Measurements from ENCODE around the gene AMZ1.

Gene AMZ1, protein sequence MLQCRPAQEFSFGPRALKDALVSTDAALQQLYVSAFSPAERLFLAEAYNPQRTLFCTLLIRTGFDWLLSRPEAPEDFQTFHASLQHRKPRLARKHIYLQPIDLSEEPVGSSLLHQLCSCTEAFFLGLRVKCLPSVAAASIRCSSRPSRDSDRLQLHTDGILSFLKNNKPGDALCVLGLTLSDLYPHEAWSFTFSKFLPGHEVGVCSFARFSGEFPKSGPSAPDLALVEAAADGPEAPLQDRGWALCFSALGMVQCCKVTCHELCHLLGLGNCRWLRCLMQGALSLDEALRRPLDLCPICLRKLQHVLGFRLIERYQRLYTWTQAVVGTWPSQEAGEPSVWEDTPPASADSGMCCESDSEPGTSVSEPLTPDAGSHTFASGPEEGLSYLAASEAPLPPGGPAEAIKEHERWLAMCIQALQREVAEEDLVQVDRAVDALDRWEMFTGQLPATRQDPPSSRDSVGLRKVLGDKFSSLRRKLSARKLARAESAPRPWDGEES

DNA sequence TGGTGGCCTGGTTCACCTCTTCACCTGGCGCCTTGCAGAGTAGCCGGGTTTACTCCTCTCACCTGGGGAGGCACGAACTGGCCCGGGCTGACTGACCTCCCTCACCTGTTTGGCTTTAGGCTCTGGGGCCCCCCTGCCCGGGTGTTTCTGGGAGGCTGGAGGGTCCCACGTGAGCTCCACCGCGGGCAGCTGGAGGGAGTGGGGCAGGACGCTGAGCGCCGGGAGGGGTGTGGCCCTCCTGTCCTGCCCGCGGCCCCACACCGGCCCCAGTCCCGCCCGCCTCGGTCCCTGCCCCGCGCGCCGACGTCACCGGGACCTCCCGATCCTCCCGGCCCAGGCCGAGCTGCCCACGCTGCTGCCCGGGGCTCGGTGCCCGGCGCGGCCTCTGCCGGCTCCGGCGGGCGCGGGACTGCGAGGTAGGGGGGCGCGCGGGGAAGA, at the start of gene AMZ1:
AMZ1 (plus strand) TSS at position 322 of the 438 bp plus-strand sequence. CDS start 12,250 bp downstream, outside the sequence.
- no peak for DNase-seq

DNA sequence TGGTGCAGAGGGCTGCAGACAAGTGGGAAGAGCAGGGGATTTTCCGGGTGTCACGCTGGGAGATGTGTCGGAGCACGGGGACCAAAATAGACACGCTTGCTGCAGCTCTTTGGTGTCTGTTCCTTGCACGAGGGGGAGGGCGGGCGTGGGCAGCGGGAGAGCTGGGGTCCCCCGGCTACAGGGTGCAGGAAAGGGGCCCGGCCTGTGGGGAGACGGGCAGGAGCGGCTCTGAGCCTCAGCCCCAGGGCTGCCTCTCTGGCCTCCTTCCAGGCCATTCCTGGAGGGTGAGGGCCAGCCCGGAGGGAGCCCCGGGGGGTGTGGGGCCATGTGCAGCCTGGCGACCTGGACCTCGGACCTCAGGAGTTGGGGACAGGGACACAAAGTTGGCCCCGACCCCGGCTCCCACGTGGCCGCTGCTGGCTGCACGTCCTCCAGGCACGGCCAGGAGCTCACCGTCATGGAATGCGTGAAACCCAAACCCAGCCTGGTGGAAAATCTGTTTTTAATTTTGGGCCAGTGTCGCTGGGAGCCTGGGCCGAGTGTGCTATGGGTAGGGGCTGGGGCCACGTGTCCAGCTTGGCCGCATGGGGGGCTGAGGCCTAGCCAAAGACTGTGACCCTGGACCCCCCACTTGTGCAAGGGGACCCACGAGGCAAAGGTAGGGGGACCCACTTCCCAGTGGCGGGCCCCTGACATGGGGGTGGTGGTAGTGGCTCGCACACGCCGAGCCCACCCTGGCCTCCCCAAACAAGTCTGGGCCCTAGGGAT, 49.6 kb upstream of the AMZ1 start:
- DNase-seq, result no peak

DNA sequence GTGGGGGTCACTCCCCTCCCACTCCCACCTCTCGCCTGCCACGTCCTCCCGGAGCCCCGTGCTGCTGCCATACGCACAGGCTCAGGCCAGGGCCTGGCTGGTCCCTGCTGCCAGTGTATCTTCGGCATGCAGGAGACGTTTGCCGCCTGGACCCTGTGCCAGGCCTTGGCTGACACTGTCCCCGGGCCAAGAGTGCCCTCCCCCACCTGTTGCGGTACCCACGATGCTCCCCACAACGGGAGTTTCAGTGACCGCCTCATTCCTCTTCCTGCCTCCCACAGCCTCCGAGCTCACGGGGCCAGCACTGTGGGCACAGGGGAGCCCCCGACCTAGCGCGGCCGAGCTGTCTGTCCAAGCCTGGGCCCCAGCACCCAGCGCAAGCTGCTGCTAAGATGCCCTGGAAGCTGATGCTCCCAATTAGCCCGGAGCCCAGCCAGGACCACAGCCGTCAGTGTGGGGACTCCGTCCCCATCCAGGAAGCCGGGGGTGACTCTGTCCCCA, 48.8 kb upstream of the AMZ1 start:
- DNase-seq, result no peak

DNA sequence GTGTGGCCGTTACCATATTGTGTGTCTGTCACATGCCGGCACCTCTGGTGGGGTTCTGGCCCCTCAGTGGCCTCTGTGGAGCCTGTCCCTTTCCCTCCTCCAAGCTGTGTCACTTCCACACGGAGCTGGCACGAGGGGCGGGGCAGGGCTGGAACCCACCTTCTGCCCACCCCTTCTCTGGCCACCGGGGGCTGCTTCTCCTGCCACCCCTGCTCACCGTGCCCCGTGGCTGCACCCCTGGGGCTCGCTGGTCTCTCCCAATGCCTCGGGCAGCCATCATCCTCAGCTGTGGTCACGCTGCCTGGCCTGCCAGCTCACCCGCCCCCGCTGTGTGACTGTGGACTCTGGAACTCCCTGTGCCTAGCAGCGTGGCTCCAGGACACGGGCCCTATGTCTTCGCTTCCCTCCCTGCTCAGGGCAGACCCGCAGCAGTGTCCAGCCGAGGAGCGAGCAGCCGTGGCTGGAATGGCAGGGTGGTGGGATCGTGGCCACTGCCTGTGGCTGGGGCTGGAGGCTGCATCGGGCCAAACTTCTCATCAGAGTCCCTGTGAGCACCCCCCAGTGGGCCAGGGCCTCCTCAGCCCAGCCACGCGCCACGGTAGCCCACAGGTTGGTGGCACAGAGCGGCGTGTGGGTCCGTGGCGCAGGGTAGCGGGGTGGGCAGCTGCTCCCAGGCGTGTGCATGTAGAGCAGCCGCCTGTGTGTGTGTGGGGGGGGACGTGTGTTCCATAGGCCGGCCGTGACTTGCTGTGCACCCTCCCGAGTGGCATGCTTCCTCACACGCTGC, 48.1 kb upstream of the AMZ1 start:
- DNase-seq, result no peak

DNA sequence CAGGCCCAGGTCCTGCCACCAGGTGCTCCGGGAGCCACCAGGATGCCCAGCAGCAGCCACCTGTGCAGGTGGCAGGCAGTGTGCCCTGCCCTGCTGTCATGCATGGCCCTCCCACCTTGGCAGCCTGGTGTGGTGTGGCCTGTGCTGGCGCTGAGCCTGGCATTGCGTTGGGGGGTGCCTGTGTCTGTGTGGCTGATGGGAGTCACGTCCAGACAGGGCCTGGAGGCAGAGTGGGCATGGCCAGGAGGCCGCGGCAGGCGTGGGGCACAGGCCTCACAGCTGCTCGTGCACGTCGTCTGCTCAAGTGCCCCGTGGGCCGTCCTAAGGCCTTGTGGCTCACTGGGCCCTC, 47.5 kb upstream of the AMZ1 start:
- DNase-seq, result no peak

DNA sequence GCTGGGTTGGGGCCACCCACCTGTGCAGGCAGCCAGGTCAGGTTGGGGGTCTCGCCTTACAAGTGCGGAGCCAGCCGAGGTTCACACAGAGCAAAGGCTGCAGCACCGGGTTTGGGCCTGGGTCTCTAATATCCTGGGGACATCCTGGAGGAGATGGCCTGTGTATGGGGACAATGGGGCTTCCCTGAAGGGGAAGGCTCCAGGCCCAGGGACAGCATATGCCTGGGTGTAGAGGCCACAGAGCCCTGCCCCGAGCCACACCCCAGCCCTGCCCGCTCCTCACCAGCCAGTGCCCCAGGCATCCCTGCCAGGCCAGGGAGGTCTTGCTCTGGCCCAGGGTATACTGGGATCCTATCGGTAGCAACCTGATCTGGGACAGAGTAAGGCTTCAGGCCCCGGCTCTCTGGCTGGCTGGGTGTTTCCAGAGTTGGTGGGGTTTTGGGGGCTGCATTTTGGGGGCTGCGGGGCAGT, 47.1 kb upstream of the AMZ1 start:
- DNase-seq, result no peak

DNA sequence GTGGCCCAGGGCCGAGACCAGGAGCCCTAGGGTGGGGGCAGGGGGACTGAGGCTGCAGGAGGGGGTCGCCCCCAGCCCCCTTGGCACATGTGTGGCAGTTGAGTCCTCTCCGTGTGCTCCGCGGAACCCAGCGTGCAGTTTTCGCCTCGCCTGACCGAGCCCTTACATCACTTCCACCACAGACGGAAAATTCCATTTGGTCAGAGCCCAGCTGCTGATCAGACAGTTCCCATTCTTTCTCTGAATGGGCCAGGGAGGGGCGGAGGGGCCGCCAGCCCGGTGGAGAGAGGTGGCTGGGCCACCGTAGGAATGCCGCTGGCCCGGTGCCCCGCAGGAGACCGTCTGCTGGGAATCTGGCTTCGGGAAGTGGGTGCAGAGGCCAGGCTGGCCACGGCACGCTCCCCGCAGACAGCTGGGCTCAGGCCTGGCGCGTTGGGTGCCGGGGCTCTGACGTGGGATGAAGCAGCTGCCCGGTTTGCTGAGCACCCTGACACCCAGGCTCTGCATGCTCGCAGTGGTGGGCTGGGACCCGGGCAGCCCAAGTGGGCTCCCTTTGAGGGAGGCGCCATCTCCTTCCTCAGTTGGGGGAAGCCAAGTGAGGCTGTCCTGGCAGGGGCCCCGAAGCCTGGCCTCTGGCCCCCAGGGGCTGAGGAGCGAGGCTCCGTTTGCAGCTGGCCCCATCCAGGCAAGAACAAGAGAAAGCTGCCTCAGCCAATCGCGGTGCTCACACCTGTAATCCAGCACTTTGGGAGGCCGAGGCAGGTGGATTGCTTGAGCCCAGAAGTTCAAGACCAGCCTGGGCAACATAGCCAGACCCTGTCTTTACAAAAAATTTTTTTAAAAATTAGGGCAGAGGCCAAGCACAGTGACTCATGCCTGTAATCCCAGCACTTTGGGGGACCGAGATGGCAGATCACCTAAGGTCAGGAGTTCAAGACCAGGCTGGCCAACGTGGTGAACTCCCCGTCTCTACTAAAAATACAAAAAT, 46.3 kb upstream of the AMZ1 start:
- no peak for DNase-seq

DNA sequence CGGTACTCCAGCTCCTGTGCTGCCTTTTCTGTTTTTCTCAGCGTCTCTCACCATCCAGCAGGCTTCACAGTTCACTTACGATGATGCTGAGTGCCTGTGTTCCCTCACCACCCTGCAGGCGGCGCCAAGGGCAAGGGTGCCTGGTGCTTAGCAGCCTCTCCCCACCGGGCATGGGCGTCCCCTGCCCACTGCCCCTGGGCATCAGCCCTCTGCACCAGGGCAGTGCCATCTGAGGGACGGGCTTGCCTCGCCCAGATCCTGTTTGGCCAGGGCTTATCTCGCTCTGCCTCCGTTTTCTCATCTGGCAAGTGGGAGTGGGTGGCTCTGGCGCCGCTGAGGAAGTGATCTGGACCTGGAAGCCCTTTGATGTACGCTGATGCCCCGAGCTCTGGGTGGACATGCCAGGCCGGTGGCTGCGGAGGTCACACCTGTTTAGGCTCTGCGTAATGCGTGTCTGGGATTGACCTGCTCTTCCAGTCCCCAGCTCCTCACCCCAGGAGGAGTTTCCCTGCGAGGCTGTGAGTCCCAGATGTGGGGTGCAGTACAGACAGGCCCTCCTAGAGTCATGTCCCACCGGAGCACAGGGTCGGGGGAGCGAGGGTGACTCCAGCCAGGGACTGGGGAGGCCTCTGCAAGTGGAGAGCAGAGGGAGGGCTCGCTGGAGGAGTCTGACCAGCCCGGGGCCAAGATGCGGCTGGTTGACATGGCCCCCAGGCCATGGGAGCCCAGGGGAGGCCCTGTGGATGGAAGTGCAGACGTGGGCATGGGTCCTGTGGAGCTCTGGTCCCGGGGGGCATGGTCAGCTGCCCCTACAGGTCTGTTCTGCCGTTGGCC, 44.4 kb upstream of the AMZ1 start:
- DNase-seq, result no peak

DNA sequence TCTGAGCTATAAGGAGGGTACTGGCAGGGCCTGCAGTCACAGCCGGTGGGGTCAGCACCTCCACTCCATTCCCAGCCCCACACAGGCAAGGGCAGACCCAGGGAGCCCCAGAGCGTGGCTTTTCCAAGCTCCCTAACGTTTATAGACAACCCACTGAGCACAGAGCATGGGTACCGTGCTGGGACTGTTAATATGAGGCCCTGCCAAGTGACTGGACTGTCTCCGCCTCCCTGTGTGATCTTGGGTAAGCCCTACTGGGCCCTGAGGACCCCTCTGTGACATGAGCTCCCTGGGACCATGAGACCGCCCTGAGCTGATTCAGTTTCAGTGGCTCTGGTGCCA, 43.8 kb upstream of the AMZ1 start:
- DNase-seq, result no peak

DNA sequence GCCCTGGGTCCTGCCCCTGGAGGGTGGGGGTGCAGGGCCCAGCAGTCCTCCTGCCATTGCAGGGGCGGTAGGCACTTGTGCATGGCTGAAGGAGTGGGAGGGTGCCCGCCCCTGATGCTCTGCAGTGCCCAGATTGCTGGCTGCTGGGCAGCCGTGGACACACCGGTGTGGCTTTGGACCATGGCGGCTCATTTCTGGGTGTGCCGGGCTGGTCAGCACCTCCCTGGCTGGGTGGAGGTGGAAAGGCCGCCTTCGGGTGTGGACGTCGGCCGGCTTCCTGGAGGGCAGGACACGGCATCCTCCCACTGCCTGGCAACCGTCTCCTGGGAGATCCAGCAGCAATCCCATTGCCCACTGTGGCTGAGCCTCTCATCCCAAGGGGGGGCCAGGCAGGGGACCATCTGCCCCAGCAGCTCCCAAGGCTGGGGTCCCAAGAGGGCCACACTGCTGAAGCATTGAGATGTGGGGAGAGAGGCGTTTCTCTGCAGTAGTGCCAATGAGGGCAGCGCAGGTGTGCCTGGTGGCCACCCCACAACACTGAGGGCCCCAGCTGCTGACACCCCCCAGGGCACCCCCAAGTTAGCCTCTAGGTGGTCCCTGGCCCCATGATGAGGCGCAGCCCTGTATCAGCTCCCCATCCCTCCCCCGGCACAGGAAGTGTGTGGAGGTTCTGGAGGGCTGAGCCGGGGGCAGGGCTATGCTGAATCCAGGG, 43.3 kb upstream of the AMZ1 start:
- DNase-seq, result no peak

DNA sequence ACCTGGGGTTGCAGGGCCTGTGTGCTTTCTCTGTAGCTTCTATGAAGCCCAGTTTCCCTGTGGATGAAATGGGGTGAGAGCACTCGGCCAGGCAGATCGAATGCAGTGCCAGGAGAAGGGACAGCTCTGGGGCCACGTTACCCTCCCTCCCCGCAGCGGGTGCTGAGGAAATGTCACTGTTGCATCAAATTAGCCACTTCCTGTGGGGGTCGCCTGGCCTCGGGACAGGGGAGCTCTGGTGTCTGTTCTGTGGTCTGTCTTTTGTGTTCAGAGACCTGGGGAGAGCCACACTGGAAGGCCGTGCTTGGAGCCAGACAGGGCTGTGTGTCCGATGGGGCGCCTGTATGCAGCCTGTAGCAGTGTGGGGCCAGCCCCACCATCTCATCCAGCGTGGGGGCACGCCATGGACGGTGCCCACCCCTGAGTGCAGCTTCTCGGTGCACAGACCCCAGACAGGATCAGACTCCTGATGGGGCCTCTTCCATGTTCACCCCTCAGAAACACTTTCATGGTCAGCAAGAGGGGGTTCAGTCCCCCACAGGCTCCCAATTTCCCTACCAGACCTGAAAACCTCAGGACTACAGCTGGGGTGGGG, 42.6 kb upstream of the AMZ1 start:
- DNase-seq, result peak in 1 of 4 experiments; percentile 21

DNA sequence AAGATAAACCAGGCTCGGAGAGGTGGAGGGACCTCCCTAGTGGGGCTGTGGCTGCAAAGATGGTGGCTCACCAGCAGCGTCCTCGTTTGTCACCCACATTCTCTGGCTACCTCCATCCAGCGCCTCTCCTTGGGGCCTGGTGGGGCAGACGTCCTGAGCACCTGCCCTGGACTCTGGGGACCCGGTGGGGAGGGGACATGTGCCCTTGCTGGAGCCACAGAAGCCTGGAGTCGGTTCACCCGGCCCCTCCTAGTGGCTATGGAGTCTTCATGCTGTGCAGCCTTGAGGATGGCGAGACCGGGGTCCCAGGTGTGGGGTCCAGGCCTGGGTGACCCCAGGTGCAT, 41.7 kb upstream of the AMZ1 start:
- DNase-seq, result no peak

DNA sequence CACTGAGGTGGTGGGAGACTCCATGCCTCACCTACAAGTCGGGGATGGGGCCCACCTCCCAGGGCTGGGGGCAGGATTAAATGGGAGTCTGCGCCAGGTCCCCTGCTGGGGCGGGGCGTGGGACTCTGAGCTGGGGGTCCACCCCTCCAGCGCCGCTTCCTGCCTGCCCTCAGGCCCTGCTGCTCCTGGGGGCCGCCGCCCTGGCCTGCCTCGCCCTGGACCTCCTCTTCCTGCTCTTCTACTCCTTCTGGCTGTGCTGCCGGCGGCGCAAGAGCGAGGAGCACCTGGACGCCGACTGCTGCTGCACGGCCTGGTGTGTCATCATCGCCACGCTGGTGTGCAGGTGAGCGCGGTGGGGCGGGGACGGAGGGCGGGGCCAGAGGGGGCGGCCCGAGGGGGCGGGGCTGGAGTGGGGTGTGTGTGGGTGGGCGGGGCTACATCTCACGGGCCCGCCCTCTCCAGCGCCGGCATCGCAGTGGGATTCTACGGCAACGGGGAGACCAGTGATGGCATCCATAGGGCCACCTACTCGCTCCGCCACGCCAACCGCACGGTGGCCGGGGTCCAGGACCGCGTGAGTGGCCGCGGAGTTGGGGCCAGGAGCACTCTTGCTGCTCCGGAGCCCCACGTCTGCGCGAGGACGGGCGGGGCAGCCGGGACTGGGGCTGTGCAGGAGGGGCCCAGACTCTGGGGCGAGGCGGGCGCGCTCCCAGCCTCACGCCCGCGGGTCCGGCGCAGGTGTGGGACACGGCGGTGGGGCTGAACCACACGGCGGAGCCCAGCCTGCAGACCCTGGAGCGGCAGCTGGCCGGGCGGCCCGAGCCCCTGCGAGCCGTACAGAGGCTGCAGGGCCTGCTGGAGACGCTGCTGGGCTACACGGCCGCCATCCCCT, 41.1 kb upstream of the AMZ1 start:
- DNase-seq, result no peak

DNA sequence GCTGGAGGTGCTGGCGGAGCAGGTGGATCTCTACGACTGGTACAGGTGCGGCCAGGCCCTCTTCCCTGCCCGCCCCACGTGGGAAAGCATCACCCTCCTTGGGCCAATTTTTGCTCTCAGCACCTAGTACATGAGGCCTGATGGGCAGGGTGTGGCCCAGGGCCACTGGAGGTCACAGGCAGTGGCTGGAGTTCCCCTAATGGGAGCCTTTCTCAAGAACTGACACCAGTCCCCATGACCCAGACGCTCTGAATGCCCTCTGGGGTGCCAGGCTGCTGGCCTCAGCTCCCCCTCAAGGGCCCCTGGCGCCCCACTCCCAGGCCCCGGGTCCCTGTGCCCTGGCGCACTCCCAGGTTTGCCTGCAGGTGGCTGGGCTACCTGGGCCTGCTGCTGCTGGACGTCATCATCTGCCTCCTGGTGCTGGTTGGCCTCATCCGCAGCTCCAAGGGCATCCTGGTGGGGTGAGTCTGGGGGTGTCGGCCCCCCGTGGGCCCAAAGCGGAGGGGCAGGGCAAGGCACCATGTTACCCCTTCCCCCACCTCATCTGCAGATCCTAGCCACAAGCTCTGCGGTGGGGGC, 40.3 kb upstream of the AMZ1 start:
- no peak for DNase-seq

DNA sequence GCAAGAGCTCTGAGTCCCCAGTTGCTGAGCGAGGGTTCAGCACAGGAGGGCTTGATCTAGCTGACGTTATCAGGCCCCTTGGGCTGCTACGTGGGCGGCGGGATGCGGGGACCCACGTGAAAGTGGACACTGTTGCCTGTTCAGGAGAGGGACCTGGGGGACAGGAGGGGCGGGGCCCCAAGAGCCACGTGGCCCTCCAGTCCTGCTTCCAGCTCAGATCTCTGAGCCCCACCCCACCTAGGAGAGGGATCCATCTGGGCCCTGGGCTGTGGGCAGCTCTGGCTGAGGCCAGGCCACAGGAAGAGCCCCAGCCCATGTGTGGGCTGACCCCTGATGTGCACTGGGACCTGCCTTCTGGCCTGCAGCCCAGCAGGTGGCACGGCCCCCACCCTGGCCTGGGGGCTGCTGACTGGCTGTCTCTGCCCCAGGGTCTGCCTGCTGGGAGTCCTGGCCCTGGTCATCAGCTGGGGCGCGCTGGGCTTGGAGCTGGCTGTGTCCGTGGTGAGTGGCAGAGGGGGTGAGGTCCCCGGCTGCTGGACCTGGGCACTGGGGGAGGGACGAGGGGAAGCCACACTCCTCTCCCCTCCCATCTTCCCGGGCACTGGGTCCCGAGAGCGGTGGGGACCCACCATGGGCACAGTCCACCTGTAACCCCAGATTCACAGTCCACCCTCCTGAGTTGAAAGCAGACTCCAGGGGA, 38.7 kb upstream of the AMZ1 start:
- DNase-seq, result no peak

DNA sequence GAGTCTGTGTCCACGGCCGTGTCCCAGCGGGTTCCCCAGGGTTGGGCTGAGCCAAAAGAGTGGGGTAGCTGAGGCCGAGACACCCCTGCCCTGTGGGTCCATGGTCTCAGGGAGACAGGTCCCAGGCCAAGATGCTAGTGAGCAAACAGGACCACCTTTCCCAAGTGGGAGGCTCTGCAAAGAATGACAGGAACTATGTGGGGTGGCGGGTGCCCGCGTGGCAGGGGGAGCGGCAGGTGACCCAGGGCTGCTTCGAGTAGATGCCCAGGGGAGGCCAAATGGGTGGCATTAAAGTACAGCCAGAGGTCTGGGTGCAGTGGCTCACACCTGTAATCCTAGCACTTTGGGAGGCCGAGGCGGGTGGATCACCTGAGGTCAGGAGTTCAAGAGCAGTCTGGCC, 38.0 kb upstream of the AMZ1 start:
- DNase-seq, result no peak

DNA sequence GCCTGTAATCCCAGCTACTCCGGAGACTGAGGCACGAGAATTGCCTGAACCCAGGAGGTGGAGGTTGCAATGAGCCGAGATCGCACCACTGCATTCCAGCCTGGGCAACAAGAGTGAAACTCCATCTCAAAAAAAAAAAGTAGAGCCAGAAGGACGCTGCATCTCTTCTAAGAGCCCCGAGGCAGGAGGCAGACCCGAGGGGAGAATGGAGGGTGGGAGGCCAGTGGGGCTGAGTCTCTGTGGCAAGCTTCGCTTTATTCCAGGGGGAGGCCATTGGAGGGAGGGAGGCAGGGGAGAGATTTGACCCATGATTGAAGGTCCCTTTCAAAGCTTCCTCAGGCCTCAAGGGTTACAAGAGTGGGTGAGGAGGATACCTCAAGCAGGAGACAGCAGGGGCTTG, 37.6 kb upstream of the AMZ1 start:
- no peak for DNase-seq

DNA sequence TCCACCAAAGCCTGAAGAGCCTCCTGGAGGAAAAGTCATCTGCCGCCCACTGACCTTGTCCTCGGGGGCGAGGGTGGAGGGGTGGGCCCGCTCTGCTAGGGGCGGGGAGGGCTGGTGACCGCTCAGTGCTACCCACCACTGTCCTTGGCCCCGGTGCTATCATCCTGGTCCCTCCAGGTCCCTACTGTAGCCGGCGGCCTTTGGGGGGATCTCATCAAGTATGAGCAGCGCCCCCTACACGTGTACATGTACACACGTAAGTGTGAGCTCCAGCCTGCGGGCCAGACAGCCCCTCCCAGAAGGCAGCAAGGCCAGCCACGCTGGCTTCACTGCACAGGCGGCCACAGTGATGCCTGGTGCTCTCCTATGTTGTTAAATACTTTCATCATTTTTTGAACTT, 36.7 kb upstream of the AMZ1 start:
- no peak for DNase-seq
